Erythroblast (primary cell): ENCODE measurements around the gene CKS1B.

Experiments used
- GATA1 ChIP-seq: IDR thresholded peaks from 2 replicates; pipeline ENCODE4 v1.6.1; 2011; ENCODE audit warnings: low read depth, mild to moderate bottlenecking, control low read depth, low read length, moderate library complexity
- POLR2A ChIP-seq: IDR thresholded peaks from 2 replicates; pipeline ENCODE4 v1.6.1; 2011; ENCODE audit warnings: mild to moderate bottlenecking, low read length

DNA sequence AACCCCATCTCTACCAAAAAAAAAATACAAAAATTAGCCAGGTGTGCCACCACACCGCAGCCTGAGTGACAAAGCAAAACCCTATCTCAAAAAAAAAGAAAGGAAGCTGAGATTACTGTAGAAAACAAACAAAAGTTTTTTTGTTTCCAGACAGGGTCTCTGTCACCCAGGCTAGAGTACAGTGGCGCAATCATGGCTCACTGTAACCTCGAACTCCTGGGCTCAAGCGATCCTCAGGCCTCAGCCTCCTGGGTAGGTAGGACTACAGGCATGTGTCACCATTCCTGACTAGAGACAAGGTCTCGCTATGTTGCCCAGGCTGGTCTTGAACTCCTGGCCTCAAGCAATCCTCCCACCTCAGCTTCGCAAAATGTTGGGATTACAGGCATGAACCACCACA, 10.1 kb upstream of the CKS1B start:
- no peak for TF ChIP-seq POLR2A
- TF ChIP-seq GATA1: no peak
